SW 1271 (cell line): ENCODE results near the gene PYGM.
"Not testable (repeated sequence)": the region's sequence is repeated elsewhere in the genome, so short reads cannot be mapped to it uniquely, and the experiment has no call there.

ENCODE experiments used
- DNase-seq, 2 experiments: peaks; one replicate each; lab custom pipeline; 2025; lab: John Stamatoyannopoulos, UW

The PYGM gene

GRCh38 chr11:64716473-64717267 lies 43.1 kb downstream of the PYGM start:
- DNase-seq, result no peak

GRCh38 chr11:64715756-64716472 lies 43.9 kb downstream of the PYGM start:
- DNase-seq, result no peak

GRCh38 chr11:64715110-64715509 lies 44.7 kb downstream of the PYGM start:
- no peak for DNase-seq

- DNase-seq, result no peak
These were observed 45.1 kb downstream of the PYGM start for GRCh38 chr11:64714666-64715065.

- DNase-seq, result no peak
These were observed 45.9 kb downstream of the PYGM start for GRCh38 chr11:64713781-64714363.

GRCh38 chr11:64713016-64713707 lies 46.6 kb downstream of the PYGM start:
- DNase-seq, result no peak

- no peak for DNase-seq
These were observed 47.3 kb downstream of the PYGM start for GRCh38 chr11:64712430-64713015.

- DNase-seq, result no peak
These were observed 47.8 kb downstream of the PYGM start for GRCh38 chr11:64711956-64712362.

GRCh38 chr11:64711138-64711955 lies 48.4 kb downstream of the PYGM start:
- no peak for DNase-seq

GRCh38 chr11:64710418-64711137 lies 49.2 kb downstream of the PYGM start:
- DNase-seq, result no peak

- DNase-seq, result no peak
These were observed 54.3 kb downstream of the PYGM start for GRCh38 chr11:64705501-64705900.

- no peak for DNase-seq
These were observed 56.7 kb downstream of the PYGM start for GRCh38 chr11:64703048-64703447.

GRCh38 chr11:64701956-64702355 lies 57.8 kb downstream of the PYGM start:
- DNase-seq, result not testable (repeated sequence)

- DNase-seq, result no peak
These were observed 61.3 kb downstream of the PYGM start for GRCh38 chr11:64698427-64698826.

- no peak for DNase-seq
These were observed 62.0 kb downstream of the PYGM start for GRCh38 chr11:64697663-64698375.
